HCT116 (cell line): ENCODE results near the gene GTF3C2.

Experiments used
- CTCF ChIP-seq, 3 experiments: fragments of 200-600 bp in 1 of 3; sonication (generic) in 1 of 3; IDR thresholded peaks in 2 of 3; conservative IDR thresholded peaks in 1 of 3; 2 replicates each; pipeline ENCODE4 v1.5.1; 2012 to 2017; ENCODE audit warnings: low read depth in 2 of 3, low read length in 2 of 3, antibody characterized with exemption in 1 of 3, borderline replicate concordance in 1 of 3, control low read depth in 1 of 3, mild to moderate bottlenecking in 1 of 3, mixed read lengths in 1 of 3, mixed run types in 1 of 3, moderate library complexity in 1 of 3; ENCODE audit not compliant: insufficient read depth in 1 of 3
- POLR2AphosphoS5 ChIP-seq: IDR thresholded peaks from 2 replicates; pipeline ENCODE4 v1.6.1; 2011; ENCODE audit warnings: mild to moderate bottlenecking, low read depth, low read length, moderate library complexity

- TF ChIP-seq POLR2AphosphoS5 (no peak), CTCF (IDR thresholded peaks at IDR 0.05 in 2 of 3, conservative IDR thresholded peaks at IDR 0.05 in 1 of 3; ENCODE audit: borderline replicate concordance in 1 of 3, insufficient read depth in 1 of 3, low read depth in 2 of 3, low read length in 2 of 3) (no peak)
Observed at GRCh38 chr2:27288610-27289009, 68.0 kb downstream of the GTF3C2 start.
